HG02763 (cell line): Measurements from ENCODE around the gene PLA2G4A.
A peak's percentile ranks its signal among the peaks of the same experiment; 100 is the strongest.

Experiments
- ATAC-seq: cut with Tn5 transposase; IDR thresholded peaks from one replicate; pipeline ENCODE4 v1.9.1; 2021; ENCODE audit warnings: mild to moderate bottlenecking, moderate library complexity; ENCODE audit not compliant: unreplicated experiment

The PLA2G4A gene

DNA sequence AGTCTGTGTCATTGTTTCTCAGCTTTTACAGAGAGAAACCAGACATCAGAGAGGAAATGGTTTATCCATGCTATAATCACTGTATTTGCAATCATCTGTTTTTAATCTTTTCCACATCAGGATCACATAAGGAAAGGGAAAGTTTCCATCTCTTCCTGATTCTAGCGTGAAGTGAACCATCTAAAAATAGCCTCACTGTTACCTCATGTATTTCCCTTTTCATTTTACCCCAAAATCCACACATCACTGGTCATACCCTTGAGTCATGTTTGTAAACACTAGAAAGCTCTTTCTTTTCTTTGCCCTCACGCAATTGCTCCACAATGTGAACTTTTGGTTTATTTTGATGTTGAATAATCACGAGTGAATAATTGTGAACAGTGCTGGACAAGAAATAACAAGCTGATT is 146.0 kb downstream of the PLA2G4A start:
- no peak for ATAC-seq

- no peak for ATAC-seq
Measured at GRCh38 chr1:186975220-186975619, 146.5 kb downstream of the PLA2G4A start.

- no peak for ATAC-seq
Measured at GRCh38 chr1:186976700-186977099, 148.0 kb downstream of the PLA2G4A start.

DNA sequence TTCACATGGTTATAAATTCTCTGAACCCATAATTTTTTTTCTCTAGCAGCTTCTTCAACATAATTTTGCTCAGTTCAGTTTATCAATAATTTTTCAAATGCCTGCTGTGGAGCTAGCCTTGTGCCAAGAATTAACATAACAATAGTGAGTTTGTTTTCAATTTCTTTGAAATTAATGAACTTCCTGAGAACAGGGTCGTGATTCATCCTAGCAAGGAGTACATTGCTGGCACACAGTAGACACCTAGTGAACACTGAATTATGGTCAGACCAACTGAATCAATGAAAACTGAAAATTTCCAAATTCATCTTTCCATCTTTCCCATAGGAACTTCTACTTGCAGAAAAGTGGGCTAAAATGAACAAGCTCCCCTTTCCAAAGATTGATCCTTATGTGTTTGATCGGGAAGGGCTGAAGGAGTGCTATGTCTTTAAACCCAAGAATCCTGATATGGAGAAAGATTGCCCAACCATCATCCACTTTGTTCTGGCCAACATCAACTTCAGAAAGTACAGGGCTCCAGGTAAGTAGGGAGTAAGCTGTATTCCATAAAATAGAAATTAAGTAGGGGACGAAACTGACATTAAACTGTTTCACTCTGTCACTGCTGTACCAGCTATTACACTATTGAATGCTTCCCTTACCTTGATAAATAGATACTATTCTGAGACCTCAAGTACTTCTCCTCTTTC is 148.7 kb downstream of the PLA2G4A start:
- no peak for ATAC-seq

GRCh38 chr1:186978596-186979556 is 150.1 kb downstream of the PLA2G4A start:
- ATAC-seq = no peak

GRCh38 chr1:186980400-186980799 is 151.7 kb downstream of the PLA2G4A start:
- no peak for ATAC-seq

DNA sequence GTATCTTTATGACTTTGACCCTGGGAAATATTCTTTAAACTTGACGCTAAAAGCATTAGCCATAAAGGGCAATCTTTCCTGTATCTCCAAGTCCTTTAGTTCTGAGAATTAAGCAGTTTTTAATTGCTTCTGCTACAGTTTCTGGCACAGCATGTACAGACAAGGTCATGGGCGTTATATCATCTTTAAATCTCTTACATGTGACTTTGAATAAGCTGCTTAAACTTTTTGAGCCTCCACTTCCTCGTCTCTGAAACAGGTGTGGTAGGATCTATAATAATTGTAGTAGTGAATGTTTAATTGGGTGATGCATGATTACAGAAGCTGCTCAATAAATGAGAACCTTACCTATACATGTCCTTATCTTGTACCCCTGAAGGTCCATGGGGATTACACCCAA is 153.4 kb downstream of the PLA2G4A start:
- no peak for ATAC-seq

DNA sequence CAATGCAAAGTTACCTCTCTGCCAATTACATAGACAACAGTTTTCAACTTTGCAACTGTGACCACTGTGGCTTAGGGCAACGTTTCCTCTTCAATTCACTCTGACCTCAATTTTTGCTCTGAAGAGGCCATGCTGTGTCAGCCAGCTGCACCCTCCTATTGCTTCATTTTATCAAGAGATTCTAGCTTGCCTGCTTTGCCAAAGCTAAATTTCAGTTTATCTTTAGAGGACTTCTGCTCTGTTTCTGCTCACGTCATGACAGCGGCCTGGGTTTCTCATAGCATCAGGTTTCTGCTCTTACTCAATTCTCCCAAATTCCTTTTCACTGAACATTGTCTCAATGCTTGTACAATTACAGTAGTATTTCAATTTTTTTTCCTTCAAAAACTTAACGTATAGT is 154.6 kb downstream of the PLA2G4A start:
- no peak for ATAC-seq

- no peak for ATAC-seq
Measured at GRCh38 chr1:186984959-186985358, 156.2 kb downstream of the PLA2G4A start.

GRCh38 chr1:186985889-186986491 is 157.2 kb downstream of the PLA2G4A start:
- ATAC-seq = peak; percentile 79

DNA sequence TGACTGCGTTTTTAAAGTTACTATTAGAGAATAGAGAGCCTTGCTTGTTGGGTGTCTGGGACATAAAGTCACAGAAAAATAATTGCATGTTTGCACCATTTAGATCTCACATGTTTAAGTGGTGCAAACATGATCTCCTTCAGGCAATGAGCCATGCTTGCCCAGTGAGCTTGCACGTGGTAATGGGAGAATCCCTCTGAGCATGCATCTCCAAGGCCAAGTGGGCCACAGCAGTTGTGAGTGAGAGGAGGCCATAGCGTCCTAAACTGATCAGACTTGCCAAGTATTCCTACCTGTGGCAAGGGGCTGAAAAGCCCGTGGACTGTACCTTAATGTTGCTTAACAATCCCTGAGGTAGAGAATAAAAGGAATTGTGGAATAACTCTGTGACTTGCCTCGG is 158.3 kb downstream of the PLA2G4A start:
- no peak for ATAC-seq

DNA sequence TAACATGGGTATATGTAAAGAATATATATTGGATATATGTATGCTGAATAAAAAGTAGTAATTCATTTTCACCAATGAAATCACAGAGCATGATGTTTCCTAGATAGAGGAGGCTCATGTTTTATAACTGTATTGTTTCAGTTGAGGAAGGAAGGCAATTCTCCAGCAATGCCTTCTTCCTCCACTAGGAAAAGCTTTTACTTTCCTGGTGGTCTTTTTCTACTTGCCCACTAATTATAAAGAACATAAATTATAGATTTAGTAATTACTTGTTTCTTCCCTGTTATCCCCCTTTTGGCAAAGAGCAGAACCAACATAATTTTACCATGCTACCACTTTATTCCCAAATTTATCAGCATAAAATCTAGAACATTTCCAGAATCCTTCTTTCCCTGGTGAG is 159.0 kb downstream of the PLA2G4A start:
- ATAC-seq = no peak

DNA sequence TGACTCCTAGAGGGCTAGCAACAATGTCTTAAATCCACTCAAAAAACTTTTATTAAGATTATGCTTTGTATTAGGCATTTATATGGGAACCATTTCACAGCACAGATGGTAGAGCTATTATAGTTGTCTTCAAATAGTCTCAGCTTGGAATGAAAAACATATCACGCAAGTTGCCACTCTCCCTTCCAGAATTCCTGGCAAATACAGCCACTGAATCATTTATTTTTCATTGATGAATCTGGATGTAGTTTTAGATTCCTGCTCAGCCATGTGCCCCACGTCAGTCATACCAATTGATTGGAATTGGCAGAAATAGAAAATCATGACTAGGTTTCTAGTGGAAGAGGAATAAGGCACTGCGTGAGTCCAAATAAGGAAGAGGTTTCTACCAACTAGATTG is 165.2 kb downstream of the PLA2G4A start:
- ATAC-seq = no peak

DNA sequence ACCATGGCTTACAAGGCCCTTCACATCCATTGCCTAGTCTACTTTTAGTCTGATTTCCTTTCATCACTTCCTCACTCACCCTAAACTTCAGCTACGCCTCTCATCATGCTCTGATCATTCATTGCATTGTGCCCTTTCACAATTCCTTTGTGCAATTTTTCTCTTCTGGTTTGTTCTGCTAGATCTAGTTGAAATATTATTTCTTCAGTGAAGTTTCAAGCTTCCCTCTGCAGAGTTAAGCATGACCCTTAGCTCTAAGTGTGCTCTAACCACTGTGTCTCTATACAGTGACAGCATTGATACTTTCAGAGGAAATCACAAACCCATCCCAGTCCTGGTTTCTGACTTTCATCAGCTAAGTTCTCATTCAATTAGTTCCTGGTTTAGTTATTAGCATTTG is 166.1 kb downstream of the PLA2G4A start:
- ATAC-seq = no peak

GRCh38 chr1:186996816-186997215 is 168.1 kb downstream of the PLA2G4A start:
- no peak for ATAC-seq

DNA sequence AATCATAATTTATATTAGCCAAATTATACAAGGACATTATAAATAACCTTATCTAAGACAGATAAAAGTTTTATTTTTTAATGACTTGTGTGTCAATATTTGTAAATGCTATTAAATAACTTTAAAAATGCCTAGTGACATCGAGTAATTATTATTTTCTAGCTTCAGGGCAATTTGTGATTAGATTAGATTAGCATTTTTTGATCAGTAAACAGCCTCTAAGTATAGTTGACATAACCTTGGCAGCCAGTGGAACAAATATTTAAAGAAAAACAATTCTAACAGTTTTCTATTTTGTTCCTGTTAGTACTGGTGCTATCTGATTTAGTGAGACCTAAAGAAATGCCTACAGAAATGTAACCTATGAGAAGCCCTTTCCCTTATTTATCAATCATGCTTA is 169.1 kb downstream of the PLA2G4A start:
- ATAC-seq = no peak

GRCh38 chr1:186999506-186999905 is 170.8 kb downstream of the PLA2G4A start:
- ATAC-seq = no peak

DNA sequence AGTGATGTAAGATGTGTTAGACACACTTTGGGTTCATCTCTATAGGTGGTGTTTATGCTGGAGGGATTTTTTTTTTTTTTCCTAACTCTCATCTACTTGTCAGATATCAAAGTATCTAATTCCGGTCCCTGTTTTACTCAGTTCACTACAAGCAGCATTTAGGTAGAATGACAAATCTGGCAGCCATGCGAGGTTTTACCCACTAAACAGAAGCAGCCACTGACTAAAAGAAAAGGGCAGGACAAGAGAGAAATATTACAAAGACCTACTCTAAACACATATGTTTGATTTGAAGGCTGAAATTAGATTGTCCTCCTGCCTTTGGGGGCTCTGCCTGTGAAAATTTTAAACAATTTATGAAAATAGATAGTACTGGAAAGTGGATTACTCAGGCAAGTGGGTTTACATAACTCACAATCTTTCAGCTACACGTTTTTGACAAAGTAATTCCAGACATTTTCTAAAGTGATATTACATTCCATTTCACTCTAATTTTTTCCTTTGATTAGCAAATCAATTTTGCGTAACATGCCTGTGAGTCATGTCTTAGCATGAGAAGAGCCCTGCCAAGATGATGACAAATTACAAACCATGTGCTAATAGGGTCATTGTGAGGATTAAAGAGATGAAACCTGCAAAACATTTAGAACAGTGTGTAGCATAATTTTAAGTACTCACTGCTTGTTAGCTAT is 172.6 kb downstream of the PLA2G4A start:
- ATAC-seq = no peak

- ATAC-seq = no peak
Measured at GRCh38 chr1:187003353-187003752, 174.6 kb downstream of the PLA2G4A start.

DNA sequence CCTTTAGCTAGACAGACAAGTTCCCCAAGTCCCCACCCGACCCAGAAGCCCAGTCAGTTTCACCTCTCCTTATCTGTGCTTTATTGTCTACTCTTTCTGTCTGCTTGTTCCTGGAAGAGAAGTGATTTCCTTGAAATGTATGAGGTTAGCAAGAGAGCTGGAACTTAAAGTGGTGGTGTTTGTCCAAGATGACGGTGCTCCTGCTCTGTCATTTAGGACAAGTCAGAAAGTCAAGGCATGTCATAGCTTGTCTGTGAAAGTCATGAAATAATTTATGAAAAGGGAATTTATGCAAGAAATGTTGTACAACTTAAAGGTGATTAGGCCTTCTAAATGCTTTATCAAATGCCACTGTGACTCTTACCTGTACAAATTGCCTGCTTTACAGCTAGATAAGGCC is 178.1 kb downstream of the PLA2G4A start:
- ATAC-seq = no peak

GRCh38 chr1:187009320-187009719 is 180.6 kb downstream of the PLA2G4A start:
- no peak for ATAC-seq
